H1 (cell line): ENCODE data around the gene RBP4. TPM values are rescaled to one million over a fixed set of nuclear protein-coding genes. Genes with fewer than 3 reads are reported as not detected.

Experiments
- CTCF ChIA-PET: fragments of 300-600 bp; sonication (Branson Sonifier 250); formaldehyde crosslinking; loops from one replicate; lab custom pipeline; 2021; ENCODE audit not compliant: partially characterized antibody; lab: Charles Lee
- POLR2A ChIA-PET: fragments of 300-600 bp; sonication (Branson Sonifier 250); formaldehyde crosslinking; loops from one replicate; lab custom pipeline; 2021; ENCODE audit warnings: inconsistent platforms; ENCODE audit not compliant: partially characterized antibody; lab: Charles Lee
- DNase-seq, 2 experiments: peaks; one replicate each; pipeline versions ENCODE4 v3.0.0 to v3.0.0-alpha.2; 2010 to 2022; ENCODE audit warnings: low spot score in 2 of 2, low read depth in 1 of 2, mixed read lengths in 1 of 2
- FAIRE-seq: peaks from 2 replicates; lab custom pipeline; 2011; peaks lifted over from hg19 to GRCh38; lab: Jason Lieb, UNC
- H2AFZ ChIP-seq: 2 replicates; pipeline ENCODE4 v1.8.1; 2012; ENCODE audit warnings: low read length, inconsistent platforms
- H2AK5ac ChIP-seq: 2 replicates; pipeline ENCODE4 v1.6.1; 2013; ENCODE audit warnings: low read depth, low read length
- H2BK120ac ChIP-seq: replicated peaks from 2 replicates; pipeline ENCODE3; 2013; ENCODE audit warnings: low read depth, low read length, inconsistent platforms
- H2BK12ac ChIP-seq: 2 replicates; pipeline ENCODE4 v1.6.1; 2013; ENCODE audit warnings: low read depth, low read length
- H2BK15ac ChIP-seq: 2 replicates; pipeline ENCODE4 v1.6.1; 2013; ENCODE audit warnings: low read length
- H2BK20ac ChIP-seq: 2 replicates; pipeline ENCODE4 v1.6.1; 2013; ENCODE audit warnings: low read length
- H2BK5ac ChIP-seq: 2 replicates; pipeline ENCODE4 v1.6.1; 2013; ENCODE audit warnings: low read depth, low read length
- H3K14ac ChIP-seq: 2 replicates; pipeline ENCODE4 v1.6.1; 2013; ENCODE audit warnings: inconsistent platforms; ENCODE audit not compliant: insufficient read length
- H3K18ac ChIP-seq: 2 replicates; pipeline ENCODE4 v1.6.1; 2013; ENCODE audit warnings: low read length; ENCODE audit errors: extremely low read depth
- H3K23ac ChIP-seq: 2 replicates; pipeline ENCODE4 v1.6.1; 2013; ENCODE audit warnings: inconsistent platforms; ENCODE audit not compliant: insufficient read length
- H3K23me2 ChIP-seq: 2 replicates; pipeline ENCODE4 v1.6.1; 2013; ENCODE audit warnings: low read depth, low read length
- H3K27ac ChIP-seq: 2 replicates; pipeline ENCODE4 v1.6.1; 2011; ENCODE audit warnings: low read depth, low read length, inconsistent platforms
- H3K27me3 ChIP-seq, 4 experiments: replicated peaks in 1 of 4; 1 replicate in 1 of 4; 2 replicates in 3 of 4; pipeline versions ENCODE4 v1.6.1 to v1.8.1; 2011 to 2013; ENCODE audit warnings: low read length in 3 of 4, mild to moderate bottlenecking in 3 of 4, inconsistent platforms in 2 of 4, mixed read lengths in 2 of 4, moderate library complexity in 1 of 4; ENCODE audit not compliant: control insufficient read depth in 3 of 4, insufficient read depth in 3 of 4; ENCODE audit errors: extremely low read depth in 1 of 4
- H3K36me3 ChIP-seq, 4 experiments: 2 replicates each; pipeline versions ENCODE4 v1.6.1 to v1.8.1; 2011 to 2013; ENCODE audit warnings: mild to moderate bottlenecking in 4 of 4, low read length in 3 of 4, moderate library complexity in 2 of 4, control low read depth in 1 of 4, inconsistent platforms in 1 of 4; ENCODE audit not compliant: insufficient read depth in 4 of 4, control insufficient read depth in 2 of 4
- H3K4ac ChIP-seq: replicated peaks from 2 replicates; pipeline ENCODE3; 2013; ENCODE audit warnings: low read length, low read depth, mixed read lengths, inconsistent platforms; ENCODE audit not compliant: insufficient read length
- H3K4me1 ChIP-seq, 4 experiments: replicated peaks in 1 of 4; 1 replicate in 1 of 4; 2 replicates in 3 of 4; pipeline versions ENCODE4 v1.6.1 to v1.8.1; 2011 to 2013; ENCODE audit warnings: low read length in 3 of 4, inconsistent platforms in 2 of 4, mixed read lengths in 1 of 4; ENCODE audit not compliant: insufficient read depth in 4 of 4, control insufficient read depth in 3 of 4
- H3K4me2 ChIP-seq, 2 experiments: 2 replicates each; pipeline versions ENCODE4 v1.6.1 to v1.8.1; 2011 to 2013; ENCODE audit warnings: low read depth in 2 of 2, low read length in 2 of 2, control low read depth in 1 of 2, inconsistent platforms in 1 of 2, mild to moderate bottlenecking in 1 of 2; ENCODE audit not compliant: insufficient read depth in 1 of 2
- H3K4me3 ChIP-seq, 4 experiments: fragments of 200-600, 300-600 bp in 1 of 4; sonication (generic), shearing (Covaris generic), sonication (Bioruptor Twin) in 1 of 4; 2 replicates each; pipeline versions ENCODE4 v1.5.1 to v1.8.1; 2011 to 2016; ENCODE audit warnings: low read length in 4 of 4, low read depth in 3 of 4, control low read depth in 2 of 4, inconsistent platforms in 2 of 4, mild to moderate bottlenecking in 2 of 4, mixed read lengths in 1 of 4, moderate library complexity in 1 of 4; ENCODE audit not compliant: insufficient read depth in 2 of 4; ENCODE audit errors: extremely low read depth in 1 of 4
- H3K56ac ChIP-seq: replicated peaks from 2 replicates; pipeline ENCODE3; 2013; ENCODE audit warnings: low read depth, mild to moderate bottlenecking, mixed read lengths, low read length, inconsistent platforms; ENCODE audit not compliant: insufficient read length
- H3K79me1 ChIP-seq: 2 replicates; pipeline ENCODE4 v1.6.1; 2013; ENCODE audit warnings: low read depth, low read length, control low read depth
- H3K79me2 ChIP-seq, 2 experiments: 2 replicates each; pipeline versions ENCODE4 v1.6.1 to v1.8.1; 2012 to 2013; ENCODE audit warnings: low read length in 2 of 2, mild to moderate bottlenecking in 2 of 2, inconsistent platforms in 1 of 2; ENCODE audit not compliant: insufficient read depth in 2 of 2, control insufficient read depth in 1 of 2
- H3K9ac ChIP-seq, 4 experiments: replicated peaks in 1 of 4; 1 replicate in 1 of 4; 2 replicates in 3 of 4; pipeline versions ENCODE4 v1.6.1 to v1.8.1; 2011 to 2013; ENCODE audit warnings: low read depth in 3 of 4, low read length in 3 of 4, control low read depth in 2 of 4, mild to moderate bottlenecking in 2 of 4, moderate library complexity in 2 of 4, inconsistent platforms in 1 of 4; ENCODE audit errors: extremely low read depth in 1 of 4
- H3K9me3 ChIP-seq, 2 experiments: 2 replicates each; pipeline versions ENCODE4 v1.6.1 to v1.8.1; 2012 to 2013; ENCODE audit warnings: mild to moderate bottlenecking in 2 of 2, moderate library complexity in 2 of 2, control low read depth in 1 of 2, inconsistent platforms in 1 of 2, low read depth in 1 of 2, low read length in 1 of 2, mixed read lengths in 1 of 2; ENCODE audit not compliant: insufficient read depth in 2 of 2
- H4K20me1 ChIP-seq, 2 experiments: replicated peaks in 1 of 2; 2 replicates each; pipeline versions ENCODE3 to v1.8.1; 2011 to 2013; ENCODE audit warnings: inconsistent platforms in 2 of 2, low read length in 2 of 2, mild to moderate bottlenecking in 1 of 2; ENCODE audit not compliant: insufficient read depth in 2 of 2, control insufficient read depth in 1 of 2
- H4K5ac ChIP-seq: 2 replicates; pipeline ENCODE4 v1.6.1; 2013; ENCODE audit warnings: low read length, low read depth, mixed read lengths, inconsistent platforms; ENCODE audit not compliant: insufficient read length
- H4K8ac ChIP-seq: 2 replicates; pipeline ENCODE4 v1.8.0; 2013; ENCODE audit warnings: mild to moderate bottlenecking, moderate library complexity, low read length, inconsistent platforms; ENCODE audit not compliant: insufficient read depth; ENCODE audit errors: extremely low read depth
- H4K91ac ChIP-seq: replicated peaks from 2 replicates; pipeline ENCODE3; 2013; ENCODE audit warnings: low read length, mixed read lengths, inconsistent platforms; ENCODE audit not compliant: insufficient read length
- ASH2L ChIP-seq: fragments of 200-600, 300-600 bp; sonication (generic); IDR thresholded peaks from one replicate; pipeline ENCODE4 v1.7.1; 2017; ENCODE audit warnings: low read length
- CREB1 ChIP-seq: IDR thresholded peaks from 2 replicates; pipeline ENCODE4 v1.6.1; 2012; ENCODE audit warnings: inconsistent platforms
- EGR1 ChIP-seq: IDR thresholded peaks from 2 replicates; pipeline ENCODE4 v1.6.1; 2011; ENCODE audit warnings: low read depth, low read length, borderline replicate concordance
- EZH2 ChIP-seq: fragments of 200-600 bp; sonication (generic); IDR thresholded peaks from 2 replicates; pipeline ENCODE4 v1.7.1; 2012; ENCODE audit warnings: low read depth, mild to moderate bottlenecking, moderate library complexity, low read length, inconsistent platforms; ENCODE audit not compliant: severe bottlenecking
- POU5F1 ChIP-seq: IDR thresholded peaks from 2 replicates; pipeline ENCODE4 v1.6.1; 2011; ENCODE audit warnings: low read depth, mild to moderate bottlenecking, low read length, moderate library complexity
- RNF2 ChIP-seq: fragments of 200-900, 300-1000 bp; sonication (generic); IDR thresholded peaks from 2 replicates; pipeline ENCODE4 v1.7.1; 2016; ENCODE audit warnings: borderline replicate concordance, low read depth, mild to moderate bottlenecking, antibody characterized with exemption, low read length; ENCODE audit not compliant: poor library complexity, severe bottlenecking; ENCODE audit errors: missing control alignments
- SAP30 ChIP-seq: fragments of 300-600 bp; sonication (generic); IDR thresholded peaks from 2 replicates; pipeline ENCODE4 v1.7.1; 2012; ENCODE audit warnings: low read length, moderate library complexity, mild to moderate bottlenecking, inconsistent platforms; ENCODE audit not compliant: insufficient read depth, insufficient replicate concordance
- SP2 ChIP-seq: IDR thresholded peaks from 2 replicates; pipeline ENCODE4 v1.6.1; 2012; ENCODE audit warnings: mild to moderate bottlenecking, low read length, inconsistent platforms
- SP4 ChIP-seq: IDR thresholded peaks from 2 replicates; pipeline ENCODE4 v1.6.1; 2012; ENCODE audit warnings: low read length, inconsistent platforms
- SUZ12 ChIP-seq: fragments of 200-600 bp; sonication (generic); IDR thresholded peaks from 2 replicates; pipeline ENCODE4 v1.6.1; 2012; ENCODE audit warnings: mild to moderate bottlenecking, inconsistent platforms, low read length, moderate library complexity, mixed read lengths
- WGBS, 2 experiments: shearing (Covaris generic) in 1 of 2; methylation state at CpG; one replicate each; pipeline versions ENCODE4 v1.1.6 to v1.1.7; 2013 to 2015; ENCODE audit warnings: low lambda C conversion rate in 2 of 2, mixed read lengths in 2 of 2, inconsistent platforms in 1 of 2, low coverage in 1 of 2, missing lambda C conversion rate in 1 of 2; ENCODE audit not compliant: insufficient replicate concordance in 2 of 2, insufficient coverage in 1 of 2, insufficient read length in 1 of 2; ENCODE audit errors: extremely low coverage in 1 of 2, missing lambda C conversion rate in 1 of 2; 5-methylcytosine and 5-hydroxymethylcytosine counted together
- polyA plus RNA-seq, 7 experiments: library from polyadenylated mRNA; depleted of rRNA in 3 of 7; stranded (reverse) in 5 of 7; unstranded in 2 of 7; fragments of >200 nt in 5 of 7; fragments of 200-250 nt in 2 of 7; gene quantifications; 1 replicate in 5 of 7; 2 replicates in 1 of 7; 4 replicates in 1 of 7; pipeline versions ENCODE4 v1.2.1 to v1.2.3, GENCODE V29; 2011 to 2013; ENCODE audit warnings: missing spikeins in 2 of 7, mixed read lengths in 2 of 7
- total RNA-seq: library from RNA; stranded (reverse); fragmentation: NEBNext Ultra II Directional; extraction: Animal tissue kit (Norgen Biotek cat#: 25700); gene quantifications from 2 replicates; pipeline ENCODE4 v1.2.1, GENCODE V29; 2021
- TF ChIP-seq, protein P1 (sequence below): IDR thresholded peaks from 2 replicates; pipeline ENCODE4 v1.6.1; 2012; ENCODE audit warnings: inconsistent platforms

The RBP4 gene
- total and polyA plus RNA-seq, 2 of the 8 experiments (the other 6 are each of a cell fraction or from before 2014, with no cell fraction given), result 0.42 to 0.97 TPM

DNA sequence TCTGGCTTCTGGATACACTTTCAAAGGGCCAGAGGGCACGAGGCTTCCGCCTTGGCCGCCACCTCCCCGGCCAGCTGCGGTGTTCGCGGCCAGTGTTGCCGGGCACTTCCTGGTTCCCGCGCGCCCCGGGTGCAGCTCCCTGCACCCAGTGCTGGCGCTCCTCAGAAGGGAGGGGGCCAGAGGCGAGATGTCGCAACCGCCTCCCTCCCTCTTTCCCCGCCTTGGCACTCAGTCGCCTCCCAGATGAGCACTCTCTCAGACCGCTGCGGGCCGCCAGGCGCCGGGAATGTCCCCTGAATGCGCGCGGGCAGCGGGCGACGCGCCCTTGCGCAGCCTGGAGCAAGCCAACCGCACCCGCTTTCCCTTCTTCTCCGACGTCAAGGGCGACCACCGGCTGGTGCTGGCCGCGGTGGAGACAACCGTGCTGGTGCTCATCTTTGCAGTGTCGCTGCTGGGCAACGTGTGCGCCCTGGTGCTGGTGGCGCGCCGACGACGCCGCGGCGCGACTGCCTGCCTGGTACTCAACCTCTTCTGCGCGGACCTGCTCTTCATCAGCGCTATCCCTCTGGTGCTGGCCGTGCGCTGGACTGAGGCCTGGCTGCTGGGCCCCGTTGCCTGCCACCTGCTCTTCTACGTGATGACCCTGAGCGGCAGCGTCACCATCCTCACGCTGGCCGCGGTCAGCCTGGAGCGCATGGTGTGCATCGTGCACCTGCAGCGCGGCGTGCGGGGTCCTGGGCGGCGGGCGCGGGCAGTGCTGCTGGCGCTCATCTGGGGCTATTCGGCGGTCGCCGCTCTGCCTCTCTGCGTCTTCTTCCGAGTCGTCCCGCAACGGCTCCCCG lies 34.4 kb downstream of the RBP4 start, which contains the start of gene FFAR4:
FFAR4 (plus strand) TSS at position 231 of the 842 bp plus-strand sequence; CDS start at position 287, 56 bp downstream.
- Histone ChIP-seq H2BK120ac (no peak within 1 kb of the TSS), H3K4me3 (peak within 1 kb of the TSS; percentile 42 to 65 (median 62))
- FAIRE-seq, result no peak
- peak; percentile 83 for TF ChIP-seq RNF2
- TF ChIP-seq EGR1, result no peak
- peak; percentile 99 for TF ChIP-seq SUZ12
- no peak for TF ChIP-seq SP4
- TF ChIP-seq CREB1, result peak; percentile 76
- TF ChIP-seq SAP30, result no peak
- TF ChIP-seq POU5F1, result no peak
- TF ChIP-seq ASH2L, result peak; percentile 81
- TF ChIP-seq EZH2, result peak; percentile 97
- TF ChIP-seq, protein P1, sequence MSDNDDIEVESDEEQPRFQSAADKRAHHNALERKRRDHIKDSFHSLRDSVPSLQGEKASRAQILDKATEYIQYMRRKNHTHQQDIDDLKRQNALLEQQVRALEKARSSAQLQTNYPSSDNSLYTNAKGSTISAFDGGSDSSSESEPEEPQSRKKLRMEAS, result peak; percentile 88
- no peak for TF ChIP-seq SP2

More for the DNA sequence above, 34.4 kb downstream of the RBP4 start, which contains the start of gene FFAR4:
- H3K14ac ChIP-seq, result no peak within 1 kb of the TSS
- H2BK20ac ChIP-seq, result no peak within 1 kb of the TSS
- no peak within 1 kb of the TSS for H2BK12ac ChIP-seq
- POLR2A ChIA-PET, result interaction anchor here (1.1 kb wide), 1 partner anchor 24 kb away, joined by 3 read pairs; no protein-coding TSS in a partner anchor
- H3K23ac ChIP-seq, result no peak within 1 kb of the TSS
- H4K20me1 ChIP-seq, result peaks cover 0 to 2% of the 10 kb centered on the region in 2 experiments
- peaks cover 3 to 9% (median 7%) of the 10 kb centered on the region in 4 experiments for H3K4me1 ChIP-seq
- peak within 1 kb of the TSS; percentile 24; the same call in 1 of the 2 replicates for H3K18ac ChIP-seq
- WGBS, 2 experiments, result 3% methylated on average over 65 of the region's 85 CpGs; no CpG with 5 or more reads in 1 of the 2 experiments
- H4K91ac ChIP-seq, result no peak within 1 kb of the TSS
- DNase-seq, result peak in 1 of 2 experiments; percentile 77
- H2BK5ac ChIP-seq, result no peak within 1 kb of the TSS
- no peaks in the 10 kb centered on the region for H3K79me1 ChIP-seq
- 0 out of 2 replicates have a peak within 1 kb of the TSS, but pooled peaks have one; percentile 47 for H4K8ac ChIP-seq
- H3K9me3 ChIP-seq, result no peaks in the 10 kb centered on the region
- peak within 1 kb of the TSS; percentile 91 to 99 for H3K4me2 ChIP-seq
- CTCF ChIA-PET, result interaction anchor here (0.8 to 4.9 kb wide), 3 partner anchors 13 to 24 kb away, joined by 3 to 43 read pairs (median 5); no protein-coding TSS in a partner anchor
- H3K36me3 ChIP-seq, result no peaks in the 10 kb centered on the region; a peak in 1 of 8 replicates
- H2BK15ac ChIP-seq, result no peak within 1 kb of the TSS
- no peak within 1 kb of the TSS for H3K27ac ChIP-seq
- peak within 1 kb of the TSS; percentile 70 for H2AFZ ChIP-seq
- H3K56ac ChIP-seq, result no peak within 1 kb of the TSS
- peaks cover 4% of the 10 kb centered on the region; the same call in 1 of the 2 replicates for H3K23me2 ChIP-seq
- no peak within 1 kb of the TSS for H4K5ac ChIP-seq
- H3K9ac ChIP-seq, result no peak within 1 kb of the TSS
- H3K79me2 ChIP-seq, result no peaks in the 10 kb centered on the region
- H2AK5ac ChIP-seq, result no peak within 1 kb of the TSS
- H3K27me3 ChIP-seq, result peaks cover 34 to 70% (median 61%) of the 10 kb centered on the region in 4 experiments
- no peak within 1 kb of the TSS for H3K4ac ChIP-seq
